Esophagus muscularis mucosa (tissue), 4 donors: ENCODE results near the gene ZBTB46. TPM values are rescaled to one million over a fixed set of nuclear protein-coding genes. Genes with fewer than 3 reads are reported as not detected.

Experiments
- DNase-seq: peaks from one replicate; pipeline ENCODE4 v3.0.0-alpha.2; 2017; ENCODE audit errors: extremely low spot score
- H3K27ac ChIP-seq, 4 donors: fragments of 200-600 bp; sonication (generic); replicated peaks in 1 of 4; 1 replicate in 3 of 4; 2 replicates in 1 of 4; pipeline ENCODE4 v1.5.1; 2016 to 2019; ENCODE audit warnings: mild to moderate bottlenecking in 1 of 4
- H3K27me3 ChIP-seq, 4 donors: fragments of 200-600 bp; sonication (generic); one replicate each; pipeline versions ENCODE4 v1.5.1 to v1.6.0; 2016 to 2019
- H3K36me3 ChIP-seq, 4 donors: fragments of 200-600 bp; sonication (generic); one replicate each; pipeline ENCODE4 v1.5.1; 2016 to 2019
- H3K4me1 ChIP-seq, 4 donors: fragments of 200-600 bp; sonication (generic); one replicate each; pipeline ENCODE4 v1.5.1; 2016 to 2019
- H3K4me3 ChIP-seq, 4 donors: fragments of 200-600 bp; sonication (generic); 1 replicate in 2 of 4; 2 replicates in 2 of 4; pipeline ENCODE4 v1.5.1; 2016 to 2019; ENCODE audit warnings: mild to moderate bottlenecking in 4 of 4, moderate library complexity in 1 of 4
- H3K9me3 ChIP-seq, 4 donors: fragments of 200-600 bp; sonication (generic); 1 replicate in 3 of 4; 2 replicates in 1 of 4; pipeline ENCODE4 v1.5.1; 2016 to 2019
- EP300 ChIP-seq: sonication (generic); formaldehyde crosslinking; IDR thresholded peaks from one replicate; pipeline ENCODE4 v1.6.1; 2017; ENCODE audit warnings: antibody characterized with exemption
- POLR2A ChIP-seq: fragments of 450-650 bp; IDR thresholded peaks from one replicate; pipeline ENCODE4 v1.6.1; 2017; ENCODE audit warnings: antibody characterized with exemption, moderate library complexity, mild to moderate bottlenecking, low read depth
- POLR2AphosphoS5 ChIP-seq, 2 donors: sonication (generic); formaldehyde crosslinking; IDR thresholded peaks; one replicate each; pipeline ENCODE4 v1.6.1; 2017; ENCODE audit warnings: antibody characterized with exemption in 2 of 2
- WGBS: methylation state at CpG from one replicate; pipeline ENCODE4 v1.1.5; 2018; 5-methylcytosine and 5-hydroxymethylcytosine counted together
- intact Hi-C: fragments of 100-400 bp; cut with DNase I; formaldehyde crosslinking; loops from one replicate; pipeline ENCODE4 v1.15.1; 2023
- total RNA-seq, 4 donors: library from RNA; depleted of rRNA; stranded (reverse); fragments of >200 nt; gene quantifications; one replicate each; pipeline versions ENCODE4 v1.1.0 to v1.2.1, GENCODE V29; 2016
- TF ChIP-seq, protein P1 (sequence below), 3 experiments: fragments of 200-600 bp in 2 of 3; fragments of 450-650 bp in 1 of 3; sonication (generic) in 2 of 3; IDR thresholded peaks; one replicate each; pipeline ENCODE4 v1.5.1; 2017 to 2019; ENCODE audit warnings: antibody characterized with exemption in 3 of 3, mild to moderate bottlenecking in 2 of 3, moderate library complexity in 1 of 3

Gene ZBTB46
- total RNA-seq, 4 donors from 2014 or later, result 9.6 to 22.8 (median 13.8) TPM

DNA sequence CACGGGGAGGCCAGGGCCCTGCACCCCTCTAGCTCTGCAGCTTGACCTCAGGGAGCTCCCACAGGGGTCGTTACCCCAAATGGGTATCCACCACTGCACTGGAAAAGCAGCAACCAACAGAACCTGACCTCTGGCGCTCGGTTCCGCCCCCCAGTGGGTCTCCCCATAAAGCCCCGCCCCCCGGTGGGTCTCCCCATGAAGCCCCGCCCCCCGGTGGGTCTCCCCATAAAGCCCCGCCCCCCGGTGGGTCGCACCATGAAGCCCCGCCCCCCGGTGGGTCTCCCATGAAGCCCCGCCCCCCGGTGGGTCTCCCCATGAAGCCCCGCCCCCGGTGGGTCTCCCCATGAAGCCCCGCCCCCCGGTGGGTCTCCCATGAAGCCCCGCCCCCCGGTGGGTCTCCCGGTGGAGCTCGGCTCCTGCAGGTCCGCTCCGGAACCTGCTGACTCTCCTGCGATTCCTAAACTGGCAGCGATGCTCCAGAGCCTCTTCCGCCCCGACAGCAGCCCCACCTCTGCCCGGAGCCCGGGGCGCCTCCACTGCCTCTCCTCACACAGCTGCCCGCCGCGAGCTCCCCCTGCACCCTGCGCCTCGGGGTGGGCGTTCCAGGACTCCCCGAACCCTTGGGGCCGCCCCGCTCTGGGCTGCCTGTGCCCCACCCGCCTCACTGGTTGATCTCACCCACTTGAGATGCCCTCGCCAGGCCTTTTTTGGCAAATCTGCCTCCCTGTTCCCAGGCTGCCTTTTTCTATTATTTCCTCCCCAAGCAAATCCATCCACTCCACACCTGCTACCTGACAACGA is 79.4 kb downstream of the ZBTB46 start:
- intact Hi-C loops, result no loop called here

DNA sequence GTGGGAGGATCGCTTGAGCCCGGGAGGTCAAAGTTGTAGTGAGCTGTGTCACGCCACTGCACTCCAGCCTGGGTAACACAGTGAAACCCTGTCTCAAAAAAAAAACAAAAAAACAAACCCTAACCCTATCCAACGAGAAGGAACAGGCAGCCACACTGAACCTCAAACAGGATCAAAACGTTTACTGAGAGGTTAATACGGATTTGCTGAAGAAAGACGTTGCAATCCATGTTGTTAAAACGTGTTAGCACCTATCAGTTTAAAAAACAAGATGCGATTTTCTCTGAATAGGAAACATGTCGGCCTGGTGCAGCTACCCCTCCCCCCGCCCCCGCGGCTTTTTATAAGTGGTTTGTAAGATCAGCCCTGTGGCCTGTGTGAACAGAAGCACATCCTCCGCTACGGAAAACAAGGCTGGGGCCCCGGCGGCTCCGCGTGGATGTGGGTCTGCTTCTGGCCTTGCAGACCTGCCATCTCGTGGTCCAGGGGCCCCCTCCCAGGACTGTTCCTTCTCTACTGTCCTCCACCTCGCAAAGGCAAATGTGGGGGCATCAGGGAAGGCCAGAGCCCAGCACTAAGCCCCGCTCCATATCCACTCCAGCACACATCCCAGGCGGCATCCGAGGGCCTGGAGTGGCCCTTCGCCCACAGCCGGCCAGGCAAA is 80.1 kb downstream of the ZBTB46 start:
- H3K36me3 ChIP-seq, result peaks cover 0 to 64% (median 27%) of the 10 kb centered on the region in 4 donors
- no peak for DNase-seq
- intact Hi-C loops, result no loop called here
- no peak overlapping the region for H3K27ac ChIP-seq
- no peak overlapping the region for H3K4me3 ChIP-seq
- 77% methylated on average over 26 of the region's 26 CpGs for WGBS
- TF ChIP-seq POLR2AphosphoS5 (IDR thresholded peaks at IDR 0.05) (no peak), EP300 (no peak), POLR2A (no peak)
- TF ChIP-seq, protein P1, sequence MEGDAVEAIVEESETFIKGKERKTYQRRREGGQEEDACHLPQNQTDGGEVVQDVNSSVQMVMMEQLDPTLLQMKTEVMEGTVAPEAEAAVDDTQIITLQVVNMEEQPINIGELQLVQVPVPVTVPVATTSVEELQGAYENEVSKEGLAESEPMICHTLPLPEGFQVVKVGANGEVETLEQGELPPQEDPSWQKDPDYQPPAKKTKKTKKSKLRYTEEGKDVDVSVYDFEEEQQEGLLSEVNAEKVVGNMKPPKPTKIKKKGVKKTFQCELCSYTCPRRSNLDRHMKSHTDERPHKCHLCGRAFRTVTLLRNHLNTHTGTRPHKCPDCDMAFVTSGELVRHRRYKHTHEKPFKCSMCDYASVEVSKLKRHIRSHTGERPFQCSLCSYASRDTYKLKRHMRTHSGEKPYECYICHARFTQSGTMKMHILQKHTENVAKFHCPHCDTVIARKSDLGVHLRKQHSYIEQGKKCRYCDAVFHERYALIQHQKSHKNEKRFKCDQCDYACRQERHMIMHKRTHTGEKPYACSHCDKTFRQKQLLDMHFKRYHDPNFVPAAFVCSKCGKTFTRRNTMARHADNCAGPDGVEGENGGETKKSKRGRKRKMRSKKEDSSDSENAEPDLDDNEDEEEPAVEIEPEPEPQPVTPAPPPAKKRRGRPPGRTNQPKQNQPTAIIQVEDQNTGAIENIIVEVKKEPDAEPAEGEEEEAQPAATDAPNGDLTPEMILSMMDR (IDR thresholded peaks at IDR 0.05), result no peak
- no peaks in the 10 kb centered on the region for H3K27me3 ChIP-seq
- H3K4me1 ChIP-seq, result peaks cover 0 to 3% (median 0%) of the 10 kb centered on the region in 4 donors
- H3K9me3 ChIP-seq, result no peaks in the 10 kb centered on the region

More for the DNA sequence above, 79.4 kb downstream of the ZBTB46 start:
- 92% methylated on average over 14 of the region's 45 CpGs for WGBS
- TF ChIP-seq EP300 (no peak), POLR2A (no peak), POLR2AphosphoS5 (IDR thresholded peaks at IDR 0.05) (no peak)
- TF ChIP-seq, protein P1 (IDR thresholded peaks at IDR 0.05), result no peak
- no peaks in the 10 kb centered on the region for H3K27me3 ChIP-seq
- peaks cover 0 to 3% (median 0%) of the 10 kb centered on the region in 4 donors for H3K4me1 ChIP-seq
- no peak for DNase-seq
- H3K36me3 ChIP-seq, result peaks cover 0 to 64% (median 20%) of the 10 kb centered on the region in 4 donors
- H3K4me3 ChIP-seq, result no peak overlapping the region
- H3K9me3 ChIP-seq, result no peaks in the 10 kb centered on the region
- no peak overlapping the region for H3K27ac ChIP-seq

DNA sequence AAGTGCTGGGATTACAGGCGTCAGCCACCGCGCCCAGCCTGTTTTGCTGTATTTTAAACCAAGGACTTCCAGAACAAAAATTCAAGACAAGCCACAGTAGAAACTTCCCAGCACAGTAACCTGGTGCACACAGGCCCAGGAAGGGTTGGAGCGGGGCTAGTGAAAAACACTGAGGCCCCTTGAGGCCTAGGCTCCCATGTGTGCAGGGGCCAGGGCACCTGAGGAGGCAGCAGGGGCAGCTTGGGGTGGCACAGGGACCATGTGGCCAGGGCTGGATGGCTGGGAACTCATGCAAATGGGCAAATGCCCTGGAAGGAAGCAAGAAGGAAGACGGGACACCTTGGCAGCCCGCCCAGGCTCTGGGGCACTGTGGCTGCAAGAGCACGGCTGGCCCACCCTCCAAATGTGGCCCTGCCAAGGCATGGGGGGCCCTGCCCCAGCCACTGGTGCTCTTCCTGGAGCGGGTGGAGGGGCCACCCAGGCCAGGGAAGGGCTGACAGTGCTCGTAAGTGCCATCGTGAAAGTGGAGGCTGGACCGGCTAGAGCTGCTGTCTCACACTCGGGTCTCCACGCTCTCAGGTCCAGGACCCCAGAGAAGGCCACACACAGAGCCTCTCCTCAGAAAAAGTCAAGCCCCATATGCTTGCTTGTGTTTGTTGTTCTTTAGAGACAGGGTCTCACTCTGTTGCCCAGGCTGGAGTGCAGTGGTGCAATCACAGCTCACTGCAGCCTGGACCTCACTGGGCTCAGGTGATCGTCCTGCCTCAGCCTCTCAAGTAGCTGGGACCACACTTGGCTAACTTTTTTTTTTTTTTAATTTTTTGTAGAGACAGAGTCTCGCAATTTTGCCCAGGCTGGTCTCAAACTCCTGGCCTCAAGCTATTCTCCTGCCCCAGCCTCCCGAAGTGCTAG is 81.2 kb downstream of the ZBTB46 start:
- intact Hi-C loops, result no loop called here
- Histone ChIP-seq H3K4me3 (no peak overlapping the region), H3K4me1 (peaks cover 0 to 3% (median 0%) of the 10 kb centered on the region in 4 donors), H3K36me3 (peaks cover 0 to 75% (median 32%) of the 10 kb centered on the region in 4 donors), H3K27me3 (no peaks in the 10 kb centered on the region), H3K27ac (no peak overlapping the region), H3K9me3 (no peaks in the 10 kb centered on the region)
- over 99% methylated on average over 9 of the region's 16 CpGs for WGBS
- TF ChIP-seq EP300 (no peak), POLR2AphosphoS5 (IDR thresholded peaks at IDR 0.05) (no peak), POLR2A (no peak)
- TF ChIP-seq, protein P1 (IDR thresholded peaks at IDR 0.05), result no peak
- no peak for DNase-seq

DNA sequence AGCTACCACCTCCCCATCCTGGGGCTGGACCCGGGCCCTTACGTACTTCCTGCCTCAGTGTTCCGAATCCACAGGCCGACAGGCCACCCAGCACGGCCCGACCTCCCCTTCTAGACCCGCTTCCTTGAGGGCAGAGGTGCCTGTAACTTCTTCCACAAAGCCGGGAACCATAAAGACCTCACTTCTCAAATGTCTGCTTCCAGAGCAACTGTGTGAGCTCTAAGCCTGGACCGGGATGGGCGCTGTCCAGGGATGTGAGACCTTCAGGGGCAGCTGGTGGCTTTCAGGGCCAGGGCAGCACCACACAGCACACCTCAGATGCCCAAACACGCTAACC is 82.2 kb downstream of the ZBTB46 start:
- Histone ChIP-seq H3K27me3 (no peaks in the 10 kb centered on the region), H3K4me1 (peaks cover 0 to 3% (median 0%) of the 10 kb centered on the region in 4 donors), H3K4me3 (no peak overlapping the region), H3K9me3 (no peaks in the 10 kb centered on the region), H3K36me3 (peaks cover 0 to 85% (median 35%) of the 10 kb centered on the region in 4 donors), H3K27ac (no peak overlapping the region)
- TF ChIP-seq EP300 (no peak), POLR2A (no peak)
- TF ChIP-seq, protein P1 (IDR thresholded peaks at IDR 0.05), result no peak
- intact Hi-C loops, result no loop called here
- DNase-seq, result no peak
- 92% methylated on average over 11 of the region's 11 CpGs for whole genome bisulfite sequencing
